MM.1S (cell line): ENCODE data around the gene SPOCK3.

Source experiments
- CTCF ChIP-seq: fragments of 300-600 bp; sonication (generic); IDR thresholded peaks from 2 replicates; pipeline ENCODE4 v1.5.1; 2016; ENCODE audit warnings: antibody characterized with exemption, low read length, mixed read lengths
- EZH2 ChIP-seq: fragments of 300-600 bp; sonication (generic); optimal IDR thresholded peaks from 2 replicates; pipeline ENCODE3; 2017; ENCODE audit warnings: low read depth, mild to moderate bottlenecking, antibody characterized with exemption, low read length, mixed read lengths
- EZH2phosphoT487 ChIP-seq: fragments of 300-600 bp; sonication (generic); IDR thresholded peaks from 2 replicates; pipeline ENCODE4 v1.6.1; 2018; ENCODE audit warnings: antibody characterized with exemption, low read length

DNA sequence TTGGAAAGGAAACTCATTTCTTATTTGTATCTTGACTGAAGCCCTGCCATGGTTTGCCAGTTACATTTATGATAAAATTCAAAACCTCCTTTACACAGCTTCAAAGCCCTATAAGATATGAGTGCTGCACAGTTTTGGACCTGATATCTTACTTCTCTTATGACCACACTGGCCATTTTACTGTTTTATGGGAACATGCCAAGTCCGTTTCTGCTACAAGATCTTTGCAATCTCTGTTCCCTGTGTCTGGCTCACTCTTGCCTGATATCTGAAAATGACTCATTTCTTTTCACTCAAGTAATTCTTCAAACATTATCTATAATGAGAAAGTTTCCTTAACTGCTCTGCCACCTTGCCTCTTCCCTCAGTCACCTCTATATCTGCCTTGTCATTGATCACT, 247.3 kb downstream of the SPOCK3 start:
- no peak for TF ChIP-seq EZH2
- no peak for TF ChIP-seq CTCF
- no peak for TF ChIP-seq EZH2phosphoT487
